IMR-90 (cell line): ENCODE results near the gene HEXA. TPM values are rescaled to one million over a fixed set of nuclear protein-coding genes. Genes with fewer than 3 reads are reported as not detected.
A peak's percentile ranks its signal among the peaks of the same experiment; 100 is the strongest.

Experiments
- ATAC-seq: fragments of 200-7000 bp; cut with Tn5 transposase; 2 replicates; pipeline ENCODE4 v1.9.1; 2020; ENCODE audit warnings: low read depth, mild to moderate bottlenecking, moderate library complexity
- BruUV-seq: library from RNA; stranded (reverse); fragments of 400-500 nt; replicated peaks from 2 replicates; lab custom pipeline; 2021; lab: Mats Ljungman, UMichigan
- CTCF ChIA-PET: fragments of 300-600 bp; formaldehyde crosslinking; extraction: SDS; loops from one replicate; lab custom pipeline; 2021; ENCODE audit warnings: antibody characterized with exemption; lab: Yijun Ruan, JAX
- POLR2A ChIA-PET: fragments of 300-600 bp; sonication (Branson Sonifier 250); formaldehyde crosslinking; loops from one replicate; lab custom pipeline; 2022; ENCODE audit warnings: antibody characterized with exemption; ENCODE audit not compliant: unreplicated experiment; lab: Charles Lee
- DNase-seq: peaks from one replicate; pipeline ENCODE4 v3.0.0; 2013
- H2AFZ ChIP-seq: replicated peaks from 2 replicates; pipeline ENCODE3; 2013; ENCODE audit warnings: low read length, mild to moderate bottlenecking; ENCODE audit not compliant: poor library complexity
- H2AK5ac ChIP-seq: 2 replicates; pipeline ENCODE4 v1.6.1; 2013; ENCODE audit warnings: low read depth, low read length, inconsistent platforms
- H2AK9ac ChIP-seq: replicated peaks from 2 replicates; pipeline ENCODE3; 2013; ENCODE audit warnings: mild to moderate bottlenecking, low read depth, low read length, moderate library complexity; ENCODE audit not compliant: poor library complexity
- H2BK120ac ChIP-seq: 2 replicates; pipeline ENCODE4 v1.6.1; 2013; ENCODE audit warnings: low read depth, low read length, inconsistent platforms
- H2BK15ac ChIP-seq: 3 replicates; pipeline ENCODE4 v1.6.1; 2013; ENCODE audit warnings: low read depth, low read length, inconsistent platforms
- H2BK20ac ChIP-seq: 2 replicates; pipeline ENCODE4 v1.6.1; 2013; ENCODE audit warnings: low read depth, mild to moderate bottlenecking, inconsistent platforms, low read length, moderate library complexity
- H2BK5ac ChIP-seq: 2 replicates; pipeline ENCODE4 v1.6.1; 2013; ENCODE audit warnings: mild to moderate bottlenecking, low read depth, low read length, inconsistent platforms; ENCODE audit not compliant: poor library complexity, severe bottlenecking
- H3K14ac ChIP-seq: replicated peaks from 2 replicates; pipeline ENCODE4 v1.6.1; 2013; ENCODE audit warnings: low read depth, low read length, inconsistent platforms
- H3K18ac ChIP-seq: 2 replicates; pipeline ENCODE4 v1.6.1; 2013; ENCODE audit warnings: low read depth, low read length, control low read depth
- H3K23ac ChIP-seq: 2 replicates; pipeline ENCODE4 v1.6.1; 2013; ENCODE audit warnings: low read depth, low read length, inconsistent platforms
- H3K27ac ChIP-seq: 2 replicates; pipeline ENCODE4 v1.5.1; 2013; ENCODE audit warnings: mild to moderate bottlenecking, control low read depth, low read length; ENCODE audit not compliant: insufficient read depth
- H3K27me3 ChIP-seq: 2 replicates; pipeline ENCODE4 v1.6.1; 2013; ENCODE audit warnings: low read length; ENCODE audit not compliant: control insufficient read depth, insufficient read depth
- H3K36me3 ChIP-seq: 2 replicates; pipeline ENCODE4 v1.6.1; 2013; ENCODE audit warnings: low read length, mixed read lengths; ENCODE audit not compliant: control insufficient read depth, insufficient read depth
- H3K4ac ChIP-seq: 2 replicates; pipeline ENCODE4 v1.6.1; 2013; ENCODE audit warnings: low read depth, low read length, inconsistent platforms
- H3K4me1 ChIP-seq: 2 replicates; pipeline ENCODE4 v1.6.1; 2013; ENCODE audit warnings: low read length, mixed read lengths; ENCODE audit not compliant: control insufficient read depth, insufficient read depth
- H3K4me2 ChIP-seq: 2 replicates; pipeline ENCODE4 v1.6.1; 2013; ENCODE audit warnings: low read depth, mild to moderate bottlenecking, control low read depth, low read length, moderate library complexity
- H3K4me3 ChIP-seq: 2 replicates; pipeline ENCODE4 v1.5.1; 2013; ENCODE audit warnings: low read depth, mild to moderate bottlenecking, control low read depth, low read length, moderate library complexity; ENCODE audit not compliant: insufficient read depth
- H3K56ac ChIP-seq: 2 replicates; pipeline ENCODE4 v1.6.1; 2013; ENCODE audit warnings: low read length, inconsistent platforms; ENCODE audit not compliant: insufficient read depth; ENCODE audit errors: extremely low read depth
- H3K79me1 ChIP-seq, 2 experiments: 2 replicates each; pipeline ENCODE4 v1.6.1; 2013; ENCODE audit warnings: low read length in 2 of 2, inconsistent platforms in 1 of 2, low read depth in 1 of 2
- H3K9ac ChIP-seq: 2 replicates; pipeline ENCODE4 v1.6.1; 2013; ENCODE audit warnings: low read depth, low read length, control low read depth
- H3K9me1 ChIP-seq: 2 replicates; pipeline ENCODE4 v1.6.1; 2013; ENCODE audit warnings: low read length, inconsistent platforms; ENCODE audit not compliant: insufficient read depth
- H3K9me3 ChIP-seq: 2 replicates; pipeline ENCODE4 v1.6.1; 2013; ENCODE audit warnings: low read length; ENCODE audit not compliant: control insufficient read depth, insufficient read depth
- H4K20me1 ChIP-seq: 2 replicates; pipeline ENCODE4 v1.6.1; 2013; ENCODE audit warnings: low read length, inconsistent platforms; ENCODE audit not compliant: insufficient read depth
- H4K5ac ChIP-seq: 2 replicates; pipeline ENCODE4 v1.6.1; 2013; ENCODE audit warnings: mild to moderate bottlenecking, low read depth, low read length, control low read depth
- H4K8ac ChIP-seq, 2 experiments: 2 replicates each; pipeline ENCODE4 v1.6.1; 2013; ENCODE audit warnings: low read depth in 2 of 2, low read length in 2 of 2, control low read depth in 1 of 2, inconsistent platforms in 1 of 2
- H4K91ac ChIP-seq: 2 replicates; pipeline ENCODE4 v1.6.1; 2013; ENCODE audit warnings: low read depth, low read length, inconsistent platforms; ENCODE audit not compliant: insufficient read depth
- BHLHE40 ChIP-seq: fragments of 150-350 bp; IDR thresholded peaks from 2 replicates; pipeline ENCODE4 v1.6.1; 2016; ENCODE audit warnings: mild to moderate bottlenecking, low read depth, low read length
- CEBPB ChIP-seq: IDR thresholded peaks from 2 replicates; pipeline ENCODE4 v1.6.1; 2012; ENCODE audit warnings: low read depth, low read length, improper control_type of control experiment
- CTCF ChIP-seq: conservative IDR thresholded peaks from 2 replicates; pipeline ENCODE4 v1.5.1; 2012; ENCODE audit warnings: mild to moderate bottlenecking, low read depth, low read length, improper control_type of control experiment
- ELK1 ChIP-seq: fragments of 150-350 bp; IDR thresholded peaks from 2 replicates; pipeline ENCODE4 v1.6.1; 2016; ENCODE audit warnings: low read depth, mild to moderate bottlenecking, low read length, moderate library complexity, borderline replicate concordance
- NFE2L2 ChIP-seq: fragments of 150-350 bp; IDR thresholded peaks from 2 replicates; pipeline ENCODE4 v1.6.1; 2016; ENCODE audit warnings: low read depth, mild to moderate bottlenecking, low read length
- RFX5 ChIP-seq: IDR thresholded peaks from 2 replicates; pipeline ENCODE4 v1.8.0; 2012; ENCODE audit warnings: low read depth, mild to moderate bottlenecking, low read length, moderate library complexity
- USF2 ChIP-seq: fragments of 150-350 bp; IDR thresholded peaks from 2 replicates; pipeline ENCODE4 v1.6.1; 2017; ENCODE audit warnings: mild to moderate bottlenecking, antibody characterized with exemption, low read length, low read depth
- WGBS, 2 experiments: methylation state at CpG; one replicate each; pipeline versions ENCODE4 v1.1.5 to v1.1.7; 2013; ENCODE audit warnings: missing lambda C conversion rate in 2 of 2; ENCODE audit not compliant: insufficient read length in 1 of 2; ENCODE audit errors: extremely low coverage in 2 of 2; 5-methylcytosine and 5-hydroxymethylcytosine counted together
- dilution Hi-C: fragments of 300-500 bp; cut with HindIII; formaldehyde crosslinking; loops from one replicate; pipeline ENCODE4 v1.14.3; 2018; ENCODE audit warnings: low sequenced_read_pairs; ENCODE audit not compliant: unreplicated experiment
- in situ Hi-C: fragments of 300-500 bp; cut with MboI; formaldehyde crosslinking; loops from 3 replicates; pipeline ENCODE4 v1.14.3; 2019; ENCODE audit warnings: low sequenced_read_pairs, inconsistent platforms, mixed read lengths
- intact Hi-C: fragments of 100-400 bp; cut with micrococcal nuclease; formaldehyde crosslinking; loops from 2 replicates; pipeline ENCODE4 v1.10.0; 2022
- polyA plus RNA-seq, 3 experiments: library from polyadenylated mRNA; depleted of rRNA; stranded (reverse); fragments of >200 nt; gene quantifications; 2 replicates each; pipeline ENCODE4 v1.2.3, GENCODE V29; 2012; ENCODE audit warnings: low replicate concordance in 1 of 3
- total RNA-seq: library from RNA; depleted of rRNA; stranded (reverse); fragments of >200 nt; gene quantifications from 2 replicates; pipeline ENCODE4 v1.2.3, GENCODE V29; 2012

The HEXA gene
- total and polyA plus RNA-seq, 2 of the 4 experiments (the other 2 are of a cell fraction) = 19.4 to 115 TPM

- Histone ChIP-seq H3K36me3 (peaks cover 26% of the 10 kb centered on the region), H3K9me3 (no peaks in the 10 kb centered on the region), H3K27me3 (no peaks in the 10 kb centered on the region), H3K18ac (no peak overlapping the region), H3K14ac (no peak overlapping the region), H2BK15ac (no peak overlapping the region), H3K4me2 (no peak overlapping the region), H2BK5ac (no peak overlapping the region), H3K27ac (no peak overlapping the region), H2AFZ (no peak overlapping the region), H3K4ac (no peak overlapping the region), H4K20me1 (peaks cover 18% of the 10 kb centered on the region), H3K4me1 (peaks cover 6% of the 10 kb centered on the region), H2AK5ac (peak overlapping the region; percentile 2), H2AK9ac (no peak overlapping the region), H3K4me3 (no peak overlapping the region), H4K91ac (no peak overlapping the region), H2BK120ac (no peak overlapping the region), H3K23ac (no peak overlapping the region), H4K5ac (no peak overlapping the region), H3K56ac (no peak overlapping the region), H2BK20ac (no peak overlapping the region), H3K9ac (no peak overlapping the region), H3K9me1 (peaks cover 4% of the 10 kb centered on the region), H3K79me1 (no peaks in the 10 kb centered on the region), H4K8ac (no peak overlapping the region)
- dilution Hi-C loops = no loop called here
- WGBS, 2 experiments = 100% methylated on average over 1 of the region's 6 CpGs; no CpG with 5 or more reads in 1 of the 2 experiments
- TF ChIP-seq BHLHE40 (no peak), CEBPB (no peak), RFX5 (no peak), CTCF (0 out of 2 replicates have a peak, but pooled peaks have one; percentile 7), ELK1 (no peak), NFE2L2 (no peak), USF2 (no peak)
- intact Hi-C loops = no loop called here
- DNase-seq = no peak
- ChIA-PET CTCF (no interaction called here), POLR2A (no interaction called here)
- no TSS peak for BruUV-seq
- in situ Hi-C loops = no loop called here
- ATAC-seq = no peak
These were observed 34.5 kb downstream of the HEXA start for GRCh38 chr15:72341361-72341760.
